IPS-20b (cell line): Measurements from ENCODE around the gene SPDYE4.
A peak's percentile ranks its signal among the peaks of the same experiment; 100 is the strongest.

Experiments
- H3K27ac ChIP-seq: one replicate; pipeline ENCODE4 v1.5.1; 2013; ENCODE audit warnings: low read length
- H3K27me3 ChIP-seq: 2 replicates; pipeline ENCODE4 v1.6.1; 2013; ENCODE audit warnings: mild to moderate bottlenecking, low read length, inconsistent platforms; ENCODE audit not compliant: insufficient read depth
- H3K36me3 ChIP-seq: 2 replicates; pipeline ENCODE4 v1.6.1; 2013; ENCODE audit warnings: low read depth, mild to moderate bottlenecking, inconsistent platforms, low read length, moderate library complexity; ENCODE audit not compliant: insufficient read depth
- H3K4me1 ChIP-seq: 2 replicates; pipeline ENCODE4 v1.6.1; 2013; ENCODE audit warnings: mild to moderate bottlenecking, control low read depth, inconsistent platforms, low read length, moderate library complexity; ENCODE audit not compliant: insufficient read depth
- H3K4me3 ChIP-seq: 2 replicates; pipeline ENCODE4 v1.5.1; 2013; ENCODE audit warnings: mild to moderate bottlenecking, low read length, inconsistent platforms
- H3K9ac ChIP-seq: 2 replicates; pipeline ENCODE4 v1.6.1; 2013; ENCODE audit warnings: low read depth, mild to moderate bottlenecking, inconsistent platforms, low read length, moderate library complexity
- H3K9me3 ChIP-seq: 2 replicates; pipeline ENCODE4 v1.6.1; 2013; ENCODE audit warnings: mild to moderate bottlenecking, low read depth, low read length, inconsistent platforms; ENCODE audit not compliant: insufficient read depth

The SPDYE4 gene

DNA sequence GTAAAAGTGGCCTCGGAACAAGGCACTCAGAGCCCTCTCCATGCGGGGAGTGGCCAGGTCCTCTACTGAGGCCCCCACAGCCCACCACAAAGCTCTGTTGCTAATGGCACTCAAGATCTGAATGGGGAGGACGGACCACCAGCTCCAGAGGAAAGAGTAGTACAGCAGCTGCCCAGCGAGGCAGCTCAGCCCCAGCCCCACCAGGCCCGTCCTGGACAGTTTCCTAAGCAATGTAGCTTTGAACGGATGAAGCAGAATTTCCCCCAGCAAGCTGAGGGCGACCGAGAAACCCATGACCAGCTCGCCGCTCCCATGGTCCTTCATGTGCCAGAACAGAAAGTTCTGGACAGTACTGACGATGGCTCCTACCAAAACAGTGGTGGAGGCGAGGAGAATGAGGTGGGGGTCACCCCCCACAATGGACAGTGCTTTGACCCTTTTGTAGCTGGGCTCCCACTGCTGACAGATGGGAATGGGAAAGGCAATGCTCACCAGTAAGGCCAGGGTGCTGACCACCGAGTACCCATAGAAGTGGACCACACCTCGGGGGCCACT lies 39.4 kb upstream of the SPDYE4 start:
- Histone ChIP-seq H3K27me3 (peaks cover 17% of the 10 kb centered on the region), H3K9ac (no peak overlapping the region), H3K4me1 (peaks cover 4% of the 10 kb centered on the region; the same call in 1 of the 2 replicates), H3K27ac (no peak overlapping the region), H3K9me3 (no peaks in the 10 kb centered on the region), H3K36me3 (no peaks in the 10 kb centered on the region), H3K4me3 (no peak overlapping the region)

DNA sequence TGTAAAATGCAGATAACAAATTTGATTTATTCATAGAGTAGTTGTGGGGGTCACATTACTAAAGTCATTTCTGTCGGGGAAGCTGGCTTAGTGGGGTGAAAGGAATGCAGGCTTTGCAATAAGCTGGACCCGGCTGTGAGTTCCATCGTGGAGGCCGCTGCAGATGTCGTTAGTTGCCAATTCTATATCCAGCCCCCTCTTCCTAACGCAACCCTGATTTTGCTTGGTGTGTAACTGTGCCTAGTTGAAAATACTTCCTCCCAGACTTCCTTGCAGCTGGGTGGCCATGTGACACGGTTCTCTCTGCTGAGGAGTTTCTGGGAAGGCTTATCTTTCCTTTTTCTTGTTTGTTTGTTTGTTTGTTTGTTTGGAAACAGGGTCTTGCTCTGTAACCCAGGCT lies 36.3 kb upstream of the SPDYE4 start:
- peaks cover 11% of the 10 kb centered on the region for H3K9me3 ChIP-seq
- H3K27me3 ChIP-seq = peaks cover 14% of the 10 kb centered on the region
- H3K9ac ChIP-seq = no peak overlapping the region
- H3K4me3 ChIP-seq = no peak overlapping the region
- no peak overlapping the region for H3K27ac ChIP-seq
- peaks cover under 1% of the 10 kb centered on the region; the same call in 1 of the 2 replicates for H3K4me1 ChIP-seq
- H3K36me3 ChIP-seq = no peaks in the 10 kb centered on the region

DNA sequence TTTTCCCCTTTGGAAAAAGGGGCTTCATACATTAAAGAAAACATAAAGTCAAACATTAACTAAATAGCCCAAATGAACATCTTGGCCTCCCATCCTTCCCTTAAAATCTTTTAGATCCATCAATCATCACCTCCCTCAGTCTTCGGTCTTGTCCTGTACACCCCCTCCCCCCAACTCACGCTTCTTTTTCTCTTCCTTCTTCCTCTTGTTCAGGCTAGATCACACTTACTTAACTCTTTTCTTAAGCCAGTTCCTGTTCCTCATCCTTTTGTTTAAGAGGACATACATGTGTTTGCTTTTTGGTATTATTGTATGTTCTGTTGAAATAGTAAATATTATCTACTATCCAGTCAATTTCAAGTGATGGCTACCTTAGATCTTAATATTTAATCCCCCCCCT lies 35.3 kb upstream of the SPDYE4 start:
- H3K9me3 ChIP-seq = peaks cover 11% of the 10 kb centered on the region
- H3K36me3 ChIP-seq = no peaks in the 10 kb centered on the region
- H3K27me3 ChIP-seq = peaks cover 10% of the 10 kb centered on the region
- no peak overlapping the region for H3K27ac ChIP-seq
- H3K4me1 ChIP-seq = no peaks in the 10 kb centered on the region
- H3K4me3 ChIP-seq = no peak overlapping the region
- H3K9ac ChIP-seq = no peak overlapping the region

DNA sequence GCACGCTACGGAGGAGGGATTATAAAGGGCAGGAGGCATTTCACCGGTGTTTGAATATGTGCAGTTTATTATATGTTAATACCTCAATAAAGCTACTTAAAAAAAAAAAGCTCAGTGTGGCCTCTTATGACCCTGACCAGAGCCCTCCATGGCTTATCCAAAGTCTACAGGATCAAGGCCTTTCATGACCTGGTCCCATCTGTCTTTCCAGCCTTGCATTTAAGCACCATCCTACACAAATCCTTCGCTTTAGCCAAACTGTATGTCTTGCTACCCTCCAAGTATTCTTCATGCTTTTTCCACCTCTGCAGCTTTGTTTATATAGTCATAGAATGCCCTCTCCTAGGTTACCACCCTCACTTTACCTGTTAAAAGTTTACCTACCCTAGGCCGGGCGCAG lies 34.3 kb upstream of the SPDYE4 start:
- Histone ChIP-seq H3K27ac (no peak overlapping the region), H3K4me3 (no peak overlapping the region), H3K9ac (no peak overlapping the region), H3K9me3 (peaks cover 11% of the 10 kb centered on the region), H3K36me3 (no peaks in the 10 kb centered on the region), H3K27me3 (no peaks in the 10 kb centered on the region), H3K4me1 (no peaks in the 10 kb centered on the region)

DNA sequence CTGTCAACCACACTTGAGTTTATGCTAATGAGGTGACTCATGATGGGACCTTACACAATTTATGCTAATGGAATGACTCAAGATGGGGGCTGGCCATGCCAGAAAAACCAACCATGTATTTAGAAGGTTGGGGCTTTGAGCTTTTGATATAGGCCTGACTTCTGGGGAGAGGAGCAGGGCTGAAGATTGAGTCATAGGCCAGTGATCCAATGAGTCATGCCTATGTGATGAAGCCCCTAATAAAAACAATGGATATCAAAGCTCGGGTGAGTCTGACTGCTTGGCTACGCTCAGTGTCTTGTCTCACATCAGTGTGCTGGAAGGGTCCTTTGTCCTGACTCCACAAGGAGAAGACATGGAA lies 33.5 kb upstream of the SPDYE4 start:
- Histone ChIP-seq H3K27me3 (no peaks in the 10 kb centered on the region), H3K4me3 (no peak overlapping the region), H3K9me3 (peaks cover 11% of the 10 kb centered on the region), H3K36me3 (no peaks in the 10 kb centered on the region), H3K27ac (no peak overlapping the region), H3K4me1 (no peaks in the 10 kb centered on the region), H3K9ac (no peak overlapping the region)

DNA sequence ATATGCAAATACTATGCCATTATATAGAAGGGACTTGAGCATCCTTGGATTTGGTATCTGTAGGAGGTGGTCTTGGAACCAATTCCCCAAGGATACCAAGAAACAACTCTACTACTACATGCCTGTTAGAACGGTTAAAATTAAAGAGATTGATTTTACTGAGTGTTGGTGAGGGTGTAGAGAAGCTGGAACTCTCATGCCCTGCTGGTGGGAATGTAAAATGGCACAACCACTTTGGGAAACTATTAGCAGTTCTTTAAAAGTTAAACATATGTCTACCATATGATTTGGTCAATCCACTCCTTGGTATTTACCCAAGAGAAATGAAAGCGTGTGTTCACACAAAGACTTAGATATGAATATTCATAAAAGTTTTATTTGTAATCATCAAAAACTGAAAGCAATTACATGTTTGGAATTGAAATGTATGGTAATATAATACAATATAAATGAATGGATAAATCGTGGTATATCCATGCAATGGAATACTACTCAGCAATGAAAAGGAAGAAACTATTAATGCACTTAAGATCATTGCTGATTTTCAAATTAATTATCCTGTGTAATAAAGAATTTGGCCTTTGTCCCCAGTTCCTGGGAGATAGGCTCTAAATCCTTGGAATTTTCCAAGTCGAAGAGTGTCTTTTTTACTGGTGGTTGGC lies 33.0 kb upstream of the SPDYE4 start:
- no peak overlapping the region for H3K9ac ChIP-seq
- no peaks in the 10 kb centered on the region for H3K27me3 ChIP-seq
- H3K4me1 ChIP-seq = no peaks in the 10 kb centered on the region
- H3K9me3 ChIP-seq = peaks cover 11% of the 10 kb centered on the region
- no peak overlapping the region for H3K27ac ChIP-seq
- H3K4me3 ChIP-seq = no peak overlapping the region
- H3K36me3 ChIP-seq = no peaks in the 10 kb centered on the region

DNA sequence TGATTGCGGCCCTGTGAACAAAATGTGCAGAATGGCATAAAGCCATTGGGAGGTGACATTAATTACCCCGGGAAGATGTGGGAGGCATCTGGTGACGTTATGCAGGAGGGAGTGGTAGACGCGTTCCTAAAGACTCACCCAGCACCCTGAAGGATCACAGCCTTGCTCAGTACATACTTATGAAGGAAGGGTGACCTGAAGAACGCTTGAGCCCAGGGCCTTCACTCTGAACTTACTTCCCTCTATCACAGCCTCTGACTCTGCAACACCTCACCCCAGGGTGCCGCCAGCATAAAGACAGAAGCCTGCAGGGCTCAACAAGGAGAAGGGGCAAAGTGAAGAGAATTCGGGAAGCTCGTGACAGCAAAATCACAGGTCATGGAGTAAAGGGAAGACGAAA lies 31.4 kb upstream of the SPDYE4 start:
- peaks cover 11% of the 10 kb centered on the region for H3K9me3 ChIP-seq
- H3K27me3 ChIP-seq = no peaks in the 10 kb centered on the region
- no peak overlapping the region for H3K27ac ChIP-seq
- H3K9ac ChIP-seq = no peak overlapping the region
- no peaks in the 10 kb centered on the region for H3K4me1 ChIP-seq
- H3K4me3 ChIP-seq = no peak overlapping the region
- no peaks in the 10 kb centered on the region for H3K36me3 ChIP-seq

DNA sequence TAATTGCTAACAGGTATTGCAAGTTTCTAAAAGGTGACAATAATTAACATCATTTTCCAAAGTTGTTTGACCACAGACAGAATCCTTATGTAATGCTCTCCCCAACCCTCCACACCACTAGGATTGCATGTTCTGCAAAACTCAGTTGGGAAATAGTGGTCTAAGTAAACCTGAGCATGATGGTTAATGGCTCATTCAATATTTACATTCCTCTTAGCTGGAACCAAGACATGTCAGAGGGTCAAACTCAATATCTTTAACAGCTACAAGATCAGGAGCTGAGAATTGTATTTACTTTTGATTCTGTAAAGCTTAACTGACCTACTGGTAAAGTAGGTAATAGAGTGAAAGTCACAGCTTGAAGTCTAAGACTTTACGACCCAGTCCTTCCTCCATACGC lies 30.7 kb upstream of the SPDYE4 start:
- Histone ChIP-seq H3K9me3 (peaks cover 11% of the 10 kb centered on the region), H3K36me3 (no peaks in the 10 kb centered on the region), H3K9ac (no peak overlapping the region), H3K4me1 (no peaks in the 10 kb centered on the region), H3K4me3 (no peak overlapping the region), H3K27me3 (no peaks in the 10 kb centered on the region), H3K27ac (no peak overlapping the region)

DNA sequence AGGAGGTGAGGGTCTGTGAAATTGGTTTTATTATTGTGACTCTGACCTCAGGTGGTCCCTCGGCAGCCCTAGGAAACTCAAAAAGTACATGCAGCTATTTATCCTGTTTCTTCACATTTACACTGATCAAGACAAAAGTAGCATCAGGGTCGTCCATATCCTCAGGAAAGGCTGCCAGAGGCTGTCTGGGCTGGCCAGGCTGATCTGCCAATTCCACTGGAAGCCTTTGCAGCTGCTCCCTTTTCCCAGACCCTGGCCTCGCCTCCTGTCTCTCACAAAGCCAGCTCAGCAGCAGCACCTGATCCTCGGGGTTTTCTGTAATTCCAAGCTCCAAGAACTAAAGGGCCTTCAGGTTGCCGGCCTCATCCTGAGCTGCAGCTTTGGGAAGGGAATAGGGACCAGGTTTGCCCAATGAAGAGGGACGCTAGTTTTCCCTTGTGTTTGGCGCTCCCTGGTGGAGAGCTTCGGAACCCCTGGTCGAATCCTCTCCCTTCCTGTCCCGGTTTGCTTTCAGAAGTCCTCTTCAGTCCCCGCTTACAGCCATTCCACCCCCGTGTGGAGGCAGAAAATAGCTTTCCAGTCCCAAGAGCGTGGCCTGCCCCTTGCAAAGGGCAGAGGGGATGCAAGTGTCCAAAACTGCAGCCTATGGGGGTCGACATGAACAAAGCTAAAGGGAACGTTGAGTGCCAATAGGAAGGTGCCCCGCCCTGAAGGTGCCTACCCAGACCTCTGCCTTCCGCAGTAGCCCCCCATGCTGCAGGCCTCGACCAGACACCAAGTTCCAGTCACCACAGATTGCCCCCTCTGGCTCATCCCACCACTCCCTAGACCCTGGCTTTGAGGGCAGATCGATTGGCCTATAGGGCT lies 27.4 kb upstream of the SPDYE4 start:
- Histone ChIP-seq H3K4me3 (no peak overlapping the region), H3K9me3 (no peaks in the 10 kb centered on the region), H3K9ac (no peak overlapping the region), H3K36me3 (no peaks in the 10 kb centered on the region), H3K4me1 (peaks cover 9% of the 10 kb centered on the region; the same call in 1 of the 2 replicates), H3K27ac (no peak overlapping the region), H3K27me3 (no peaks in the 10 kb centered on the region)

DNA sequence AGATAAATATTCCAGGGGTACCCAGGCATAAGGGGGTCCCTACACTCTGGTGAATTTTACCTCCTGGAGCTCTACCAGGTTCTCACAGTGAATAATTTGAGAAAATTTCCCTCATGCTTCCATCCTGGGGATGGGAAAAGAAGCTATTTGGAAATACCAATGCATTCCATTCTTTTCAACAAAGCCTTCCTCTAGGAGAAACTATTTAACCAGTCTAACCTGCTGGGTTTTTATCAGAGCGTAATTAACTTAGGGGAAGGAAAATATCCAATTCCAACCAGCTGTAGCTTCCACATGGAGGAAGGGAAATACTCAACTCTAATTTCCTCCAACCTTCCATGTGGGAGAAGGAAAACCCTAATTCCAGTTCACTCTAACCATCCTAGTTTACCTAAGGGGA lies 23.8 kb upstream of the SPDYE4 start:
- no peaks in the 10 kb centered on the region for H3K27me3 ChIP-seq
- H3K9ac ChIP-seq = peak overlapping the region; percentile 21; the same call in 1 of the 2 replicates
- peak overlapping the region; percentile 18; the same call in 1 of the 2 replicates for H3K4me3 ChIP-seq
- H3K9me3 ChIP-seq = no peaks in the 10 kb centered on the region
- H3K36me3 ChIP-seq = no peaks in the 10 kb centered on the region
- H3K4me1 ChIP-seq = peaks cover 9% of the 10 kb centered on the region; the same call in 1 of the 2 replicates
- H3K27ac ChIP-seq = no peak overlapping the region

DNA sequence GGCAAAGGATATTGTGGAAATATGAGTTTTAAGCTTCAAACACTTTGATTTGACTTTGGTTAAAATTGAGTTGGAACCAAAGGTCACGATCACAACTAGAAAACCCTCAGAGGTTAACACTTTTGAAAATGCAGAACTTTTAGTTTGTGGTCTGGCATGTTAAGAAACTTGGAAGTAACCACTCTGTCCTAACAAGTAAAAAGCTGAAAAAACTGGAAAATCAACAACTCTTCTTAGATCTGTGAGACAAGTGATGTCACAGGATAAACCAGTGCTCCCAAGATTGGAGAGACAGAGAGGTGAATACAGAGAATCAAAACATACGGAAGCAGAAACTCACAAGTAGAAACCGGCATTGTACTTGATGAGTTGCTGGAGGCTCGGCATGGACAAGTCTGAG lies 23.4 kb upstream of the SPDYE4 start:
- Histone ChIP-seq H3K27ac (no peak overlapping the region), H3K4me3 (0 out of 2 replicates have a peak overlapping the region, but pooled peaks have one; percentile 18), H3K9ac (peak overlapping the region; percentile 21; the same call in 1 of the 2 replicates), H3K27me3 (no peaks in the 10 kb centered on the region), H3K4me1 (peaks cover 9% of the 10 kb centered on the region; the same call in 1 of the 2 replicates), H3K36me3 (no peaks in the 10 kb centered on the region), H3K9me3 (no peaks in the 10 kb centered on the region)
